ENCODE measurements around the gene MYT1.
"Not testable (repeated sequence)": the region's sequence is repeated elsewhere in the genome, so short reads cannot be mapped to it uniquely, and the experiment has no call there.

Gene MYT1

DNA sequence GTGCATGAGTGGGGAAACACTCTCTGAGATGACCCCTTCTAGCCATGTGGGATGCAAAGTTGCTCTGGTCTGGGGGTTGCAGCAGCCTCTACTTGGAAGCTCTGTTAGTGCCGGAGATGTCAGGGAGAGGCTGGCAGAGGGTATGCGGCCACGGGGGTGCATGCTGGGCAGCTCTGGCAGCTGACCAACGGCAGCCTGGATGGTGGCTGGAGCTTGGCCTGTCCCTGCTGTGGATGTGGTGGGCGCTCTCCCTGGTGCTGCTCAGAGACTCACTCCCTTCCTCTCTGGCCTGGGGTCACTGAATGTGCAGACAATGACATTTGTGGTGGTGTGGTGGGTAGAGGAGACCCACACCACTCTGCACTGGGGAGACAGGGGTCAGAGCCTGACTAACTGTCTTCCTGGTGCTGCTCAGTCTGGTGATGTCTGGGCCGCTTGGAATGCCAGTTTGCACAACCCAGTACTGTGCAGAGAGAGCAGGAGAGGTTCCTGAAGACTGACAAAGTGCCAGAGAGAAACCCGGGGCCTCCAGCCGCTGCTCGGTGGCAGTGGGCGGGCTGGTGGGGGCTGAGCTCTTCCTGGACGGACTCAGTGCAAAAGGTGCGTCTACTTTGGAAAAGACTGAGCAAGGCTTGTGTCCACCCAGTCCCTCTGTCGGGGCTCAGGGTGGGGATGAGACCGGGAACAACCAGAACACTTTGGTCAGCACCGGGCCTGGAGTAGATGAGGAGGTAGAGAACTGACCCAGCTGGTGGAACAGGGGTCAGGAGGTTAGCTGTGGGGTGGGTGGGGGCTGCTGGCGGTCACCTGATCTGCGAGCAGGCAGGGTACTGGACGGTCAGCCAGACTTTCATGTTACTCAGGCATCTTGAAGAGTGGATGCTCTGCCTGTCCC, 2.7 kb downstream of the MYT1 start:
- no peak for DNase-seq (ENCODE audit: extremely low read depth in 1 of 2, low read depth in 1 of 2)

DNA sequence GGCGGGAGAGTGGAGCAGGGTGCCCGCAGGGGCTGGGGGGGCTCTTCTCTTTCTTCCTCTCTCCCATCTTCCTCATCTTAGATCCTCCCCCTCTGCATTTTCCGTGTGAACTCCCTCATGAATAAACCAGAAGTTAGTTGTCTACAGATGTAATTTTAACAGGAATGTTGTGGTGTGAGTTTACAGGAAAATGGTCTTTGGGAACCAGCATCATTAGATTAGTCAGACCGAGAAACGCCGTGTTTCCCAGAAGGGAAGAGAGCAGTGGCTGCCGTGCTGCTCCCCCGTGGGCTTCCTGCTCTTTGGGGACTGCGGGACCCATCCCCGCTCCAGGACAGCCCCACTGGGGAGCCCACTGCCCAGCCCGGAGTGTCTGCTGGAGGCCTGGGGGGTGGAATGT, 3.4 kb downstream of the MYT1 start:
- no peak for DNase-seq (ENCODE audit: extremely low read depth in 1 of 2, low read depth in 1 of 2)

DNA sequence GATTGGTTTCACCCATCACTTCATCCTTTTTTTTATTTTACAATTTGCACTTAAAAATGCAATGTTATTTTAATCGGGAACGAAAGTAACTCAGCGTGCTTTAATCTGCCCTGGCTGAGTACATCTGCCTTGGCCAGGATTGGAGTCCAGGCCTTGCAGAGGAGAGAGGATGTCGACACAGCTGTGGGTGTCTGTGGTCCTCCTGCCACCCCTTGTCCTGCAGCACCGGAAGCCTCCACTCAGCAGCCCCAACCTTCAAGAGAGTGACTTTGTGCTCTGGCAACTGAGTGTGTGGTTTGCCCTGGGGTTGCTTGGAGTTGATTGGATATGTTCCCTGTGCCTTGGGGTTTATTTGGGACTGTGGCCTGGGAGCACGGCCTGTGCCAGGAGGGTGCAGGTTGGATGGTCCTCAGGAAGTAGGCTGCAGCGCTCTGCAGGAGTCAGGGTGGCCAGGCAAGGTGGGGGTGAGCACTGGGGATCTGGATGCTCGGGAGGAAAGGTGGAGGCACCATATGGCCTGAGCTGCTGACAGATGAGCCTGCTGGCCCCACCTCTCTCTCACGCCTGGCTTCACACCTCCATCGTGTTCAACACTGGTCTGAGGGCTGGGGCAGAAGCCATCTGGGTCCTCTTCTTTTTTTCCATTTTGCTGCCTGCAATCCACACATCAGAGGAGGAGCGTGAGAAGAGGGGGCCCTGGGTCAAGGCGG, 4.3 kb downstream of the MYT1 start:
- DNase-seq (ENCODE audit: extremely low read depth in 1 of 2, low read depth in 1 of 2) = no peak

DNA sequence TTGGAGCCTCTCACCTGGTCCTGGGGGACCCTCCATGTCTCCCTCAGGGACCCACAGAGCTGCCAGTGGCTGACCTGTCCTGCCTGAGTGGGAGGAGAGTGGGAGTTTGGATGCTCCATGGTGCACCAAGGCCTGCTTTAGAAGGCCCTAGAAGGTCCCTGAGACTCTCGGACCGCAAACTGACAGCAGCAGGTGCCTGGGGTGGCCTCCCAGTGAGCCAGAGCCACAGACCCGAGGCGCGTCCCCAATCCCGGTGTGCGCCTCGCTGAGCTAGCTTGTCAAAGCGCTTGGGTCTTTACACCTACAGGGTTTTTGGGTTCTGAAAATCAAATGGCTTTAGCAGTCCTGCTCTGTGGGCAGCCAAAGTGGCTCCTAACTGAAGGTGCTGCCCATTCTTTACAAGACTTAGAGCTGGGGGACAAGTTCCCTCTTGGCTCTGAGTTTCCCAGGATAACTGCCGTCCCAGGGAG, 4.9 kb downstream of the MYT1 start:
- DNase-seq (ENCODE audit: extremely low read depth in 1 of 2, low read depth in 1 of 2) = no peak

DNA sequence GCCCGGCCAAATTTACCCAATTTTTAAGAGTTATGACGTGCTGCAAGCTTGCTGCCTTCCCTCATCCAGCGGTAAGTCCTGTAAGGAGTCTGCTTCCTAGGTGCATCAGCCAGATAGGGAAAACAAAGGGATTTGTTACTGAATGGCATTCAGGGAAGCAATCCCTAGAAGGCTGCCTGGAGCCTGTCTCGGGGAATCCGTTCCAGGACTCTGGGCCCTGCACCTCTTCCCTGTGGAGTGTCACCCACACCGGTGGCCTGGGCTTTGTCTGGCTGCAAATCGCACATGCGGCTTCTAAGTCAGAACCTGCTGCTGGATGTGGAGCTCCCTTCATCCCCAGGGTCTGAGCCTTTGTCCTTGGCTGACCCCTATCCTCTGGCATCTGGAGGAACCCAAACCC, 7.0 kb downstream of the MYT1 start:
- DNase-seq (ENCODE audit: extremely low read depth in 1 of 2, low read depth in 1 of 2) = no peak

DNA sequence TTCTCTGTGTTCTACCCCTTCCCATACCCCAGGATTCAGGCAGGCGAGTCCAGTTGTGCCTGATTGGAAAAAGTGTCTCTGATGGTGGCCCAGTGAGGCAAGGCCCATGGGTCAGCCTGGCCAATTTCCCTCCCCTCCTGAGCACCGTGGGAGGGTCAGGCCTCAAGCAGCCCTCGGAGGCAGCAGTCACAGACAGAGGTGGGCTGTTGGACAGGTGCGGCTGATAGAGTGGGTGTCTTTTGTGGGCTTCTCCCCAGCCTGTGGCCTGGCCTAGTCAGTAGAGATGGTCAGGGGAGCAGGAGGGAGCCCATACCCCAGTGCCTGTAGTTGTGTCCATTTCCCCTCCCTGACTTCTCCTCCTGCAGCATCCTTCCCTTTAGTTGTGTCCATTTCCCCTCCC, 8.9 kb downstream of the MYT1 start:
- no peak for DNase-seq (ENCODE audit: extremely low read depth in 1 of 2, low read depth in 1 of 2)

DNA sequence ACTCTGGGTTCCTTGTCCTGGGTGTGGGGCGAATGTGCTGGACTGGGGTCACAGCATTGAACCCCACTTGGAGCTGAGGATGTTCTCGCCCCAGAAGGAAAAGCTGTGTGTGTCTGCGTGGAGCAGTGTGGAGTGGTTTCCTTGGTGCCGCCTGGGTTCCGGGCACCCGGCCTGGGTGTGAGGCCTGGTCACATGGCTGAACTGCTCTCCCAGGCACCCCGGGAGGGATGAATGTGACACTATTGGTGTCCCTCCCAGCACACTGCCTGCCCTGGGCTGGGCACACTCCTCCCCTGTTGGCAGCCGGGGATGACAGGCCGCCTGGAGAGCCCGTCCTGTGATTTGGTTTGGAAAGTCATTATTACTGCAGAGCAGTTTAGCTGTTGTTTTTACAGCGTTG, 12.3 kb downstream of the MYT1 start:
- DNase-seq (ENCODE audit: extremely low read depth in 1 of 2, low read depth in 1 of 2) = no peak

DNA sequence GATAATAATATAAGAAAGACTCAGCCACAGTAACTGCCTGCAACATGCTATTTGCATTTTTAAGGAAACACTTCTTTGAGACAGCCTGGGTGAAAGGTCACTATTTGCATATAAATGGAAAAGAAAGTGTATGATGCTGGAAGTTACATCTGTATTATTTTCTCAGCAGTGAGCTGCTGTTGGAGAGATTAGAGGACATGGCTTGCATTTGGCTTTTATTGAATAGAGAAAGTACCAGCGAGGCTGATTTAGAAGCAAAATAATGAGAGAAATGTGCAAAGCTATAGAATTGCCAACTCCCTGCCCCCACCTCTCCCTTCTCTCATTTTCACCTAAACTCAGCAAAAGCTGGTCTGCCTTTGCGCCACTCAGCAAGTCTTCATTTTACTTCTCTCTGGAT, 12.7 kb downstream of the MYT1 start:
- DNase-seq (ENCODE audit: extremely low read depth in 1 of 2, low read depth in 1 of 2) = no peak

DNA sequence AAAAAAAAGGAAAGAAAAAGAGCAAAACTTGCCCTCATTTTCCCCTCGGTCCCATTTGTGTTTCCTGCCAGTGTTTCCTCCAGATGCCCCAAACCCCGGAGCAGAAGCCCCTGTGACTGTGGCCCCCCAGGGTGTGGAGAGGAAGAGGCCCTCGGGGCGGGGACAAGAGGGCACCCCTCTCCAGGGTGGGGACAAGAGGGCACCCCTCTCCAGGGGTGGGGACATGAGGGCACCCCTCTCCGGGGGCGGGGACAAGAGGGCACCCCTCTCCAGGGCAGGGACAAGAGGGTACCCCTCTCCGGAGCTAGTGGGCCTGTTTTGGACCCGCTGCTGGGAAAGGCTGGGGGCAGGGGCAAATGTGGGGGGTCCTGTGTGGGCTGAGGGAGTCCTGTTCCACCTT, 13.1 kb downstream of the MYT1 start:
- no peak for DNase-seq (ENCODE audit: extremely low read depth in 1 of 2, low read depth in 1 of 2)

DNA sequence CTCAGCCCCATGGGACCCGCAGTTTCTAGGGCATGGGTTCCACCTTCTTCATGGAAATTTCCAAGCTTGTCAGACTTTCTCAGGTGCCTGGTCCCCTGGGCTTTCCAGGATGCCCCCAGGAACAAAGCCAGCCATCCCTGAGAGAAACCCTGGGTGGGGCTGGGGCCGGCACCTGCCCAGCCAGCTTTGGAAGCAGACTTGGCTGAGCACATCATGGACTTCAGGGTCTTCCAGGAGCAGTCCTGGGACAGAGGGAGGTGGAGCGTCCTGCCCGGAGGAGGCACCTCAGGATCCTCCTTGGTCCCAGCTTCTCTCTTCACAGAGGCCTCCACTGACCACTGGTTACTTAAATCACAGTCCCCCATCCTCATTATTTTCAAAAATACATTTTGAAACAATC, 13.5 kb downstream of the MYT1 start:
- DNase-seq (ENCODE audit: extremely low read depth in 1 of 2, low read depth in 1 of 2) = no peak

DNA sequence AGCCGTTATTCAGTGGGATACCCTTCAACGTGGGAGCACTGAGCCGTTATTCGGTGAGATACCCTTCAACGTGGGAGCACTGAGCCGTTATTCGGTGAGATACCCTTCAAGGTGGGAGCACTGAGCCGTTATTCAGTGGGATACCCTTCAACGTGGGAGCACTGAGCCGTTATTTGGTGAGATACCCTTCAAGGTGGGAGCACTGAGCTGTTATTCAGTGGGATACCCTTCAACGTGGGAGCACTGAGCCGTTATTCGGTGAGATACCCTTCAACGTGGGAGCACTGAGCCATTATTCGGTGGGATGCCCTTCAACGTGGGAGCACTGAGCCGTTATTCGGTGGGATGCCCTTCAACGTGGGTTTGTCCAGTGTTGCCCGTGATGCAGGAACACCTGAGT, 14.7 kb downstream of the MYT1 start:
- not testable (repeated sequence) for DNase-seq (ENCODE audit: extremely low read depth in 1 of 2, low read depth in 1 of 2)

DNA sequence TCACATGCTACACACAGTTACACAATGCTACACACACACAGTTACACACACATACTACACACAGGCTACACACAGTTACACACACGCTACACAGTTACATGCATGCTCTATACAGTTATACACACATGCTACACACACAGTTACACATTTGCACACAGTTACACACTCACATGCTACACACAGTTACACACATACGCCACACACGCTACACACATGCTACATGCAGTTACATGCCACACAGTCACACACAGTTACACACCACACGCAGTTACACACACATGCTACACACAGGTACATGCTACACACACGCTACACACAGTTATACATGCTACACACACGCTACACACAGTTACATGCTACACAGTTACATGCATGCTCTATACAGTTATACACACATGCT, 15.6 kb downstream of the MYT1 start:
- DNase-seq (ENCODE audit: extremely low read depth in 1 of 2, low read depth in 1 of 2) = no peak

DNA sequence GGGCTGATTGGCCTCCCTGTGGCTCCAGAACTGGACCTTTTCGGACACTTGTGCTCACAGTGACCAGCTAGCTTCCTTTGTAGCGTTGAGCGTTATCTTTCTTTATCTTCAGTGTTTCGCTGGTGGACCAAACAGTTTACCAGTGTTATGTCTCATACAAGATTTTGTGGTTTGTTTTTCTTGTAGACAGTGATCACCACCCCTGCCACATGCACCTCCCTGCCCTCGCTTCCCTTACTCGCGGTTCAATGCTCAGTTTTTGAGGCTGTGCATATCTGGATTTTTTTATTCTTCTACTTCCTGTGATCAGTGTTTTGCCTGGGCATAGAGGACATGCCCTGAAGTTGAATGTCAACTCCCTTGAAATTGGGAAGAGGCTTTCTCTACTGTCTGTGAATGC, 16.4 kb downstream of the MYT1 start:
- DNase-seq (ENCODE audit: extremely low read depth in 1 of 2, low read depth in 1 of 2) = no peak

DNA sequence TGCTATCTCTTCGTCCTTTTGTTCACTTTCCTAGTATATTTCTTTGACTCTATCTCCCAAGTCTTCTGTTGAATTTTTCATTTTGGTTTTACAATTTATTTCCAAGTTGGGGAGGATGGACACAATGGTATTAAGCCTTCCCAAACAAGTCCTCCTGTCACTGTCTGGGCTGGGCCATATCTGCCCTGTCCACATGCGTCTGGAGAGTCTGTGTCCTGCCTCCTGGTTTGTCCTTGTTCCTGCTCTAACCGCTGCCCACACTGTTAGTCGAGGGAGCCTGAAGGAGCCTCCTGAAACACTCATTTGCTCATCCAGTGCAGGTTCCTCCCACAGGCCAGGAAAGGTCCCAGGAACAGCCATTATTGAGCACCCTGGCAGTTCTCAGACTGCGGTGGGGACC, 17.1 kb downstream of the MYT1 start:
- DNase-seq (ENCODE audit: extremely low read depth in 1 of 2, low read depth in 1 of 2) = no peak

DNA sequence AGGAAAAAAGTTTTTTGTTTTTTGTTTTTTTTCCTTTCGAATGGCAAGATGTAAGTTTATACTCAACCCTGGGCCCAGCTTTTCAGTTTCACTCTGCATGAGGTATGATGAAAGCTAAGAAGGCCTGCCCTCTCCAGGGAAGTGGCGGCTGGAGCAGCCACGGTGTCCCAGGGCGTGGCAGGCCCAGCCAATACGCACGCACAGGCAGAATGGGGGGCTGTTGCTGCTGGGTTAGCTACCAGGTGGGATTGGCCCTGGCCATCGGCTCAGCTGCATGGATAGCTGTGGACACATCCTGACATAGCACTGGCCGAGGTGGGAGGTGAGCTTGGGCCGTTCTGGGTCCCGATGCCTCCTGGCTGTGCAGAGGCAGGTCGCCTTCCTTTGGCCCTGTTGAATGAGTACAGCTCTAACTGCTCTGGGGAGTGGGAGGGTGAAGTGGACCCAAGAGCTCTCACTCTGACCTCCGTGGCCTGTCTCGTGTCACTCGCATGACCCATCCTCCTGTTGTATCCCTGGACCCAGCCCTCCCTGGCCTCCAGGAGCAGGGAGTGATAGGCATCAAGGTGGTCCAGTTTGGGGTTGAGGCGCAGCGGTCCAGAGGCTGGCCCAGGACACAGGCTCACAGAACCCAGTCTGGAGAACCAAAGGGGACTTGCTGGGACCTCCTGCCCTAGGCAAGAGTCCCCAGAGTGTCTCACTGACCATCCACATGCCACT, 18.1 kb downstream of the MYT1 start:
- no peak for DNase-seq (ENCODE audit: extremely low read depth in 1 of 2, low read depth in 1 of 2)

DNA sequence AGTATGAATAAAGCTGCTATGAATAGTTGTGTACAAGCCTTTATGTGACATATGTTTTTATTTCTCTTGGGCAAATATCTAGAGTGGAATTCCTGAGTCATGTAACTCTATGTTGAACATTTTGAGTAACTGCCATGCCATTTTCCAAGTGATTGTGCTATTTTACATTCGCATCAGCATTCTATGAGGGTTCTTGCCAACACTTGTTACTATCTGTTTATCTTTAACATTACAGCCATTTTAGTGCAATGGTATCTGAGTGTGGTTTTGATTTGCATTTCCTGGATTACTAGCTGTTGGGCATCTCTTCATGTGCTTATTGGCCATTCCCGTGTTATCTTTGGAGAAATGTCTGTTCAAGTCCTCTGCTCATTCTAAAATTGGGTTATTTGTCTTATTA, 19.1 kb downstream of the MYT1 start:
- DNase-seq (ENCODE audit: extremely low read depth in 1 of 2, low read depth in 1 of 2) = no peak

DNA sequence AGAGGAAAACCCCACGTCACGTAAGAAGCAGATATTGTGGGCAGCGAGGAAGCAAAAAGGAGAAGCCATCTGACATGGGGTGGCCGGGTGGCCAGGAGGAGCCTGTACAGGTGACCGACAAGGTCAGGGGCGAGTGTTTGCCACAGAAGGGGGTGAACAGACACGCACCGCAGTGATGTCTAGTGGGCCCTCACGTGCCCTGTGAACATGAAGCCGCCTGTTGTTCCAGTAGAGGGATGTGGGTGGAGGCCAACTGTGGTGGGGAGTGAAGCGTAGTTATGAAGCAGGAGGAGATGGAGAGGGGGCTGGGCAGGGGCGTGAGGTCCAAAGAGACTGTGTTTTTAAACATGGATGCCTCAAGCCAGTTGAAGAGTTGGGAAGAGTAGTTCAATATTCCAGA, 20.5 kb downstream of the MYT1 start:
- no peak for DNase-seq (ENCODE audit: extremely low read depth in 1 of 2, low read depth in 1 of 2)

DNA sequence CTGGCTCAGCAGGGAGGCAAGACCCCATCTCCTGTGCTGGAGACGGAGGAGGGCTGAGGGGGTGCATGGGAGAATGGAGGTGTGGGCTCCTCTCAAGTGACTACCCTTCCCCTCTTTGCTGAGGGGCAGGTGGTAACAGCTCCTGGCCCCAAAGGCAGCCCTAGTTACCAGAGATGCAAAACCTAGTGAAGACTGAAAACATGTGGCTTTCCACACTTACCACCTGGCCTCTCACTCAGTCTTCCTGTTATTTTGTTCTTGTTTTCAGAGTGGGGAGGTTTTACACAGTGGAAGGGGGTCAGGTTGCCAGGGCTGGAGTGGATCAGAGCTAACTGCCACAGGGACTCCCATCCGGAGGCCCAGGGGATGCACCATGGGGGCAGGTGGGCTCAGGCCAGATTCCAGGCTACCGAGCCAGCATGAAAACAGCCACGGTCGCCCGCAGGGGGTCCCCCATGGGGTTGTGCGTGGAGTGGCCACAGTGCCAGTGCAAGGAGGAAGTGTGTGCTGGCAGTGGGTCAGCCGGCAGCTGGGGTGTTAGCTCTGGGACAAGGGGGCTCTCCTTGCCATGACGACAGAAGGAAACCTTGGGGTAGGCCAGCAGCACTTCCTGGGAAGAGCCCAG, 21.1 kb downstream of the MYT1 start:
- DNase-seq (ENCODE audit: extremely low read depth in 1 of 2, low read depth in 1 of 2) = no peak

DNA sequence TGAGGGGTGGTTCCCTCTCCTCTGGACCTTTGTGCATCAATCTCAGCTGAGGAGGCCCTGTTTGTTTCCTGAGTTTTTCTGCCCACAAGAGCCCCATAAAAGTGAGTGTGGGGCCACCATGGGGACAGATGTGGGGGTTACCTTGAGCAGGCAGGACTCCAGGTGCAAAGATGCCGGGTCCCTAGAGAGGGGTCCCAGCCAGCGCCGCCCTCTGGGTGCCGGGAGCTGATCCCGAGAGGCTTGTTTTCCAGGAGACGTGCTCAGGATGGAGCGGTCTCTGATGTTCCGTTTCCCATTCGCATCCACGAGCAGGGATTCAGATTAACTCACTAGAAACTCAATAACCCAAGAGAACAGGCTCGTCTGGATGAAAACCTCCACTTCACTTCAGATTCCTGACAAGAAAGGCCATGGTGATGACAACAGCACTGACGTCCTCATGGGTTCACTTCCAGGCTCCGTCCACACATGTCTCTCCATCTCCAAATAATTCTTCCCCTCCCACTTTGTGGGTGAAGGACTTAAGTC, 21.9 kb downstream of the MYT1 start:
- no peak for DNase-seq (ENCODE audit: extremely low read depth in 1 of 2, low read depth in 1 of 2)

DNA sequence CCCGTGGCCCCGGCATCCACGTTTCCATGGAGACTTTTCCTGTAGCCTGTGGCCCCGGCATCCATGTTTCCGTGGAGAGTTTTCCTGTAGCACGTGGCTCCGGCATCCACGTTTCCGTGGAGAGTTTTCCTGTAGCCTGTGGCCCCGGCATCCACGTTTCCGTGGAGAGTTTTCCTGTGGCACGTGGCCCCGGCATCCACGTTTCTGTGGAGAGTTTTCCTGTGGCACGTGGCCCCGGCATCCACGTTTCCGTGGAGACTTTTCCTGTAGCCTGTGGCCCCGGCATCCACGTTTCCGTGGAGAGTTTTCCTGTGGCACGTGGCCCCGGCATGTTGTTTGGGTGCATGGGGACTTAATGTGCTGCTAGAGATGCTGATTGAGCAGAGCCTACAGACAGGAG, 23.0 kb downstream of the MYT1 start:
- DNase-seq (ENCODE audit: extremely low read depth in 1 of 2, low read depth in 1 of 2) = not testable (repeated sequence)

DNA sequence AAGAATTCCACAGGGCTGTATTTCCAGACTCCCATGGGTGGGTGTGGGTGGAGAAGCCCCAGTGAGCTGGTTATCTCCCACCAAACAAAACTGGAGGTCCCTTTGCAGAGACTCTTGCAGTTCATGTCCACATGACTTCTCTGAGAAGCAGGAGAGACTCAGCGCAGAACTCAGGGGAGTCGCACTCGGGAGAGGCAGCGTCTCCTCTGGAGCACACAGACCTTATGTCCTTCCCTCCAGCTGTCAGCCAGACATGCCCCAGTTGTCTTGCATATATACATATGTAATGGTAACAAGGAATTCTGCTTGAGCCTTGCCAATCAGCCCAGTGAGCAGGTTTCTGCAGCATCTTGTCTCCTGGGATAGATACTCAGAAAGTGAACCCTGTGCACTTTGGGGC, 23.8 kb downstream of the MYT1 start:
- no peak for DNase-seq (ENCODE audit: extremely low read depth in 1 of 2, low read depth in 1 of 2)
